Nephron (organoid): ENCODE data around the gene WDR74.
A peak's percentile ranks its signal among the peaks of the same experiment; 100 is the strongest.

ENCODE experiments used
- H3K27ac Mint-ChIP-seq, 3 experiments: 2 replicates each; pipeline ENCODE4 v1.8.0; 2020; ENCODE audit warnings: mixed read lengths in 3 of 3, mild to moderate bottlenecking in 2 of 3, moderate library complexity in 1 of 3
- H3K27me3 Mint-ChIP-seq: 2 replicates; pipeline ENCODE4 v1.8.0; 2021; ENCODE audit warnings: low read depth, mild to moderate bottlenecking, moderate library complexity, mixed read lengths
- H3K36me3 Mint-ChIP-seq: 2 replicates; pipeline ENCODE4 v1.8.0; 2020; ENCODE audit warnings: low read depth, mixed read lengths
- H3K4me1 Mint-ChIP-seq: 2 replicates; pipeline ENCODE4 v1.8.0; 2020; ENCODE audit warnings: mixed read lengths
- H3K4me3 Mint-ChIP-seq, 3 experiments: 2 replicates each; pipeline ENCODE4 v1.8.0; 2020; ENCODE audit warnings: mild to moderate bottlenecking in 3 of 3, mixed read lengths in 3 of 3, moderate library complexity in 2 of 3
- H3K9me3 Mint-ChIP-seq: 2 replicates; pipeline ENCODE4 v1.8.0; 2020; ENCODE audit warnings: mixed read lengths
- TF ChIP-seq, protein P1 (sequence below), 3 experiments: fragments of 200-600 bp; sonication (generic); IDR thresholded peaks; one replicate each; pipeline ENCODE4 v1.5.0; 2021; ENCODE audit warnings: antibody characterized with exemption in 3 of 3; ENCODE audit not compliant: unreplicated experiment in 3 of 3

The WDR74 gene

DNA sequence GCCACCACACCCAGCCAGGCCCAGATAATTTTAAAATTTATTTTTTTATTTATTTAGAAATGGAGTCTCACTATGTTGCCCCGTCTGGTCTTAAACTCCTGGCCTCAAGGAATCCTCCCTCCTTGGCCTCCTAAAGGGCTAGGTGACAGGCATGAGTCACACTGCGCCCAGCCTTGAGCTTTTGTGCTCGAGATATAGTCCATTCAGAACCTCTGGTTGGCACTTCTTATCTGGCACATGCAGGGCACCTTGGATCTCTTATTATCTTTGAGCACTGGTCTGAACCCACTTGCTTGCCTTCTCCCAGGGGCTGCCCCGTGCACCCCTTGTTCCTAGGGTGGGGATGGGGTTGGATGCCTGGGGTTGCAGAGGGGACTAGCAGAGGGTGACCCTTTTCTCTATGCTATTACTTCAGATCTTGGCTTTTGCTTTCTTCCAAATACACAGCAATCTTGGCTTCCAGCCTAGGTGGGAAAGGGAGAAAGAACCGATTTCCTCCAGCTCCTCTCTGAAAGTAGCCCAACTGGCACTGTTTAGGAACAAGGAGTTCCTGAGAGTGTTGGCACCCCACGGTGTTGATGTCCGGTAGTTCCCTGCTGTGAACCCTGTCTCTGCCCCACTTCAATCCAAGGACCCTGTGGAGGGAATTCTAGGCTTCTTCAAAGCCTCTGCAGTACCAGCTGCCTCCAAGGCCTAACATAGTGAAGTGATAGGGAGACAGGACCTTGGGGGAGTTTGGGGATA, 40.0 kb upstream of the WDR74 start:
- Mint-ChIP-seq H3K9me3 (no peaks in the 10 kb centered on the region), H3K36me3 (peaks cover 40% of the 10 kb centered on the region), H3K4me1 (peaks cover 44% of the 10 kb centered on the region), H3K27ac (peak overlapping the region; percentile 99 to 100 (median 99)), H3K27me3 (no peaks in the 10 kb centered on the region), H3K4me3 (peak overlapping the region; percentile 99 to 100 (median 100))
- TF ChIP-seq, protein P1, sequence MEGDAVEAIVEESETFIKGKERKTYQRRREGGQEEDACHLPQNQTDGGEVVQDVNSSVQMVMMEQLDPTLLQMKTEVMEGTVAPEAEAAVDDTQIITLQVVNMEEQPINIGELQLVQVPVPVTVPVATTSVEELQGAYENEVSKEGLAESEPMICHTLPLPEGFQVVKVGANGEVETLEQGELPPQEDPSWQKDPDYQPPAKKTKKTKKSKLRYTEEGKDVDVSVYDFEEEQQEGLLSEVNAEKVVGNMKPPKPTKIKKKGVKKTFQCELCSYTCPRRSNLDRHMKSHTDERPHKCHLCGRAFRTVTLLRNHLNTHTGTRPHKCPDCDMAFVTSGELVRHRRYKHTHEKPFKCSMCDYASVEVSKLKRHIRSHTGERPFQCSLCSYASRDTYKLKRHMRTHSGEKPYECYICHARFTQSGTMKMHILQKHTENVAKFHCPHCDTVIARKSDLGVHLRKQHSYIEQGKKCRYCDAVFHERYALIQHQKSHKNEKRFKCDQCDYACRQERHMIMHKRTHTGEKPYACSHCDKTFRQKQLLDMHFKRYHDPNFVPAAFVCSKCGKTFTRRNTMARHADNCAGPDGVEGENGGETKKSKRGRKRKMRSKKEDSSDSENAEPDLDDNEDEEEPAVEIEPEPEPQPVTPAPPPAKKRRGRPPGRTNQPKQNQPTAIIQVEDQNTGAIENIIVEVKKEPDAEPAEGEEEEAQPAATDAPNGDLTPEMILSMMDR (IDR thresholded peaks at IDR 0.05; ENCODE audit: unreplicated experiment in 3 of 3) = no peak

DNA sequence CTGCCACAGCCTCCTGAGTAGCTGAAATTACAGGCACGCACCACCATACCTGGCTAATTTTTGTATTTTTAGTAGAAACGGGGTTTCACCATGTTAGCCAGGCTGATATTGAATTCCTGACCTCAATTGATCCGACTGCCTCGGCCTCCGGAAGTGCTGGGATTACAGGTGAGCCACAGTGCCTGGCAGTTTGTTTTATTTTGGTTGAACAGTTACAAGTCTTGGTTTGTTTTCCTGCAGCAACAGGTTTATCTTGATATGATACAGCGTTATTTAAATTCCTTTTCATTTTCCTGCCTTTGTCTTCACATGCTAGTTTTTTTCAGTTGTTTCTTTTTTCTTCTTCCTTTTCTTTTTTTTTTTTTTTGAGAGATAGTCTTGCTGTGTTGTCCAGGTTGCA, 37.3 kb upstream of the WDR74 start:
- peaks cover 17% of the 10 kb centered on the region for H3K4me1 Mint-ChIP-seq
- peaks cover 13% of the 10 kb centered on the region for H3K36me3 Mint-ChIP-seq
- no peak overlapping the region for H3K4me3 Mint-ChIP-seq
- H3K27me3 Mint-ChIP-seq = no peaks in the 10 kb centered on the region
- H3K9me3 Mint-ChIP-seq = no peaks in the 10 kb centered on the region
- TF ChIP-seq, protein P1 (IDR thresholded peaks at IDR 0.05; ENCODE audit: unreplicated experiment in 3 of 3) = no peak
- no peak overlapping the region for H3K27ac Mint-ChIP-seq

DNA sequence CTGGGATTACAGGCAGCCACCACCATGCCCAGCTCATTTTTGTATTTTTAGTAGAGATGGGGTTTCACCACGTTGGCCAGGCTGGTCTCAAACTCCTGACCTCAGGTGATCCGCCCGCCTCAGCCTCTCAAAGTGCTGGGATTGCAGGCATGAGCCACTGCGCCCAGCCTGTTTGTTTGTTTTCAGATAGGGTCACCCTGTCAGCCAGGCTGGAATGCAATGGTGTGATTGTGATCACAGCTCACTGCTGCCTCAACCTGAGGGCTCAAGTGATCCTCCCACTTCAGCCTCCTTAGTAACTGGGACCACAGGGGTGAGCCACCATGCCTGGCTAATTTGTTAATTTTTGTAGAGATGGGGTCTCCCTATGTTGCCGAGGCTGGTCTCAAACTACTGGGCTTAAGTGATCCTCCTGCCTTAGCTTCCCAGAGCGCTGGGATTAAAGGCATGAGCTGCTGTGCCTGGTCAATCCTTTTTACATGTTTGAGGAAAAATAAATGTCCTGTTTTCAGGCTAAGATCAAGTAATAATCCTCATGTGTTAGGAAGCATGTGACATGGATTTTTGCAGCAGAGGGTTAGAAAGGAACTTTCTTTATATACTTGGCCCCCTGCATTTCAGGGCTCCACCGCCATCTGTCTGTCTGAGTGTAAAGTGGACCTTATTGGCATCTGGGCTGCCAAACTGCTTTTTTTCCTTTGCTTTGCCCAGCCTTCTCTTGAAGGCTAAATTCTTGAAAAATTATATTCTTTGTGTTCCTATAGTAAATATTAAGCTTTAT, 36.5 kb upstream of the WDR74 start:
- Mint-ChIP-seq H3K9me3 (no peaks in the 10 kb centered on the region), H3K4me3 (no peak overlapping the region), H3K27me3 (no peaks in the 10 kb centered on the region), H3K4me1 (peaks cover 17% of the 10 kb centered on the region), H3K36me3 (peaks cover 14% of the 10 kb centered on the region), H3K27ac (no peak overlapping the region)
- TF ChIP-seq, protein P1 (IDR thresholded peaks at IDR 0.05; ENCODE audit: unreplicated experiment in 3 of 3) = no peak

DNA sequence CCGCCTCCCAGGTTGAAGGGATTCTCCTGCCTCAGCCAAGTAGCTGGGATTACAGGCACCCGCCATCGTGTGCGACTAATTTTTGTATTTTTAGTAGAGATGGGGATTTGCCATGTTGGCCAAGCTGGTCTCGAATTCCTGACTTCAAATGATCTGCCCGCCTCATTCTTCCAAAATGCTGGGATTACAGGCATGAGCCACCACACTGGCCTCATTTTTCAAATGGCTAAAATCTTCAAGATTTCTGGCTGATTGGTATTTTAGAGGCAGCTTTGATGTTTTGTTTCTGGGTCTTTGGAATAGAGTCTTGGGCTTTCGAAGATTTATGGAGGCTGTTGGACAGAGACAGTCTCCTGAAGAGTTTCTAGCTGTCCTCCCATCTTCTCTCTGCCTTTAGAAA, 35.5 kb upstream of the WDR74 start:
- Mint-ChIP-seq H3K4me3 (no peak overlapping the region), H3K9me3 (no peaks in the 10 kb centered on the region), H3K36me3 (peaks cover 14% of the 10 kb centered on the region), H3K27me3 (no peaks in the 10 kb centered on the region), H3K27ac (no peak overlapping the region), H3K4me1 (peaks cover 7% of the 10 kb centered on the region)
- TF ChIP-seq, protein P1 (IDR thresholded peaks at IDR 0.05; ENCODE audit: unreplicated experiment in 3 of 3) = no peak

DNA sequence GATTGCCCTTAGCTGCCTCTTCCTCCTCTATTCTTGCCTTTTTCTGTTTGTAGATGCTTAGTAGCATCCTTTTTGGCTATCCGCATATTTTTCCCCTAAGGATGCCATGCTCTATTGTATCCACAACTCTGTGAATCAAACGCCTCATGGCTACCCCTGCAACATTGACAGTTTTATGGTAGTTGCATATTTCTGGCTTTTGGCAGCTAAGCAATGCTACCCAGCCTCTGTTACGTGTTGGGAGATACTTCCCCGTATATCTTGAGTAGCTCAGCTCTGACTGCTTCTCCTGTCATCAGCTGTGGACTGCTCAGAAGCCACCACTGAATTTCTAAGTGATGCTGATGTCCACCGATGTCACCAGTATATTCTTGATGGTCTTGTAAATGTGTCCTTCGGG, 26.2 kb upstream of the WDR74 start:
- Mint-ChIP-seq H3K27ac (peak overlapping the region in 1 of 3 experiments; percentile 29), H3K4me3 (no peak overlapping the region), H3K4me1 (peaks cover 20% of the 10 kb centered on the region), H3K9me3 (no peaks in the 10 kb centered on the region), H3K27me3 (no peaks in the 10 kb centered on the region), H3K36me3 (no peaks in the 10 kb centered on the region)
- TF ChIP-seq, protein P1 (IDR thresholded peaks at IDR 0.05; ENCODE audit: unreplicated experiment in 3 of 3) = no peak
